Fibroblast of the conjunctiva (primary cell): Measurements from ENCODE around the gene TMEM259.

ENCODE experiments used
- DNase-seq: peaks from one replicate; pipeline ENCODE4 v3.0.0-alpha.2; 2010; ENCODE audit warnings: low read depth

TMEM259 gene

GRCh38 chr19:1016647-1017114 is 4.2 kb downstream of the TMEM259 start:
- DNase-seq = no peak

GRCh38 chr19:1015782-1016646 is 4.9 kb downstream of the TMEM259 start:
- no peak for DNase-seq

DNA sequence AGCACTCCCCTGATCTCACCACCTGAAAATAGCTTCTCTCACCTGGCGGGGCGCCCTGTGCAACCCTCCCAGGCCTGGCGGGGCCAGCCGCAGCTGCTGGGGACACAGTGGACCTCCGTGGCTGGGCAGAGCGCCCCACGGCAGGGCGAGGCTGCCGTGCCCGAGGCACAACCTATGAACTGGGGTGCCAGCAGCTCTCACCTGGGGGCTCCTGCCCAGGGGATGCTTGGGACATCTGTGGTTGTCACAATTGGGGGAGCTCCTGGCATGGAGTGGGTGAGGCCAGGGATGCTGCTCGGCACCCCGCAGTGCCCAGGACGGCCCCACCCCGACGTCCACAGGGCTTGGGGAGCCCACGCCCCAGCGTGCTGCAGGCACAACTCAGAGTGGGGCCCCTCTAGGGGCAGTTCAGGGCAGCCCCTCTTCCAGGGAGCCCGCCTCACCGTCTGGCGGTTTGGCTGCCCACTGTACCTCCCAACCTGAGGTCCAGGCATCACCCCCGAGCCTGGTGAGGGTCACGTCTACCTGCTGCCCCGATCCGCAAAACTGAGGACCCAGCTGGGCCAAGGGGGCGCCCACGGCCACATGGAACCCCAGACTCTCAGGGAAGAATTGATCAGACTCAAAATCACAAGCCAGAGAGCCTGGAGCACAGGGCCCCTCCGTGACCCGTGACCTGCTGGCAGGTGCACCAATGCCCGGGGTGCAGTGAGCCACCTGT is 5.7 kb downstream of the TMEM259 start:
- no peak for DNase-seq

DNA sequence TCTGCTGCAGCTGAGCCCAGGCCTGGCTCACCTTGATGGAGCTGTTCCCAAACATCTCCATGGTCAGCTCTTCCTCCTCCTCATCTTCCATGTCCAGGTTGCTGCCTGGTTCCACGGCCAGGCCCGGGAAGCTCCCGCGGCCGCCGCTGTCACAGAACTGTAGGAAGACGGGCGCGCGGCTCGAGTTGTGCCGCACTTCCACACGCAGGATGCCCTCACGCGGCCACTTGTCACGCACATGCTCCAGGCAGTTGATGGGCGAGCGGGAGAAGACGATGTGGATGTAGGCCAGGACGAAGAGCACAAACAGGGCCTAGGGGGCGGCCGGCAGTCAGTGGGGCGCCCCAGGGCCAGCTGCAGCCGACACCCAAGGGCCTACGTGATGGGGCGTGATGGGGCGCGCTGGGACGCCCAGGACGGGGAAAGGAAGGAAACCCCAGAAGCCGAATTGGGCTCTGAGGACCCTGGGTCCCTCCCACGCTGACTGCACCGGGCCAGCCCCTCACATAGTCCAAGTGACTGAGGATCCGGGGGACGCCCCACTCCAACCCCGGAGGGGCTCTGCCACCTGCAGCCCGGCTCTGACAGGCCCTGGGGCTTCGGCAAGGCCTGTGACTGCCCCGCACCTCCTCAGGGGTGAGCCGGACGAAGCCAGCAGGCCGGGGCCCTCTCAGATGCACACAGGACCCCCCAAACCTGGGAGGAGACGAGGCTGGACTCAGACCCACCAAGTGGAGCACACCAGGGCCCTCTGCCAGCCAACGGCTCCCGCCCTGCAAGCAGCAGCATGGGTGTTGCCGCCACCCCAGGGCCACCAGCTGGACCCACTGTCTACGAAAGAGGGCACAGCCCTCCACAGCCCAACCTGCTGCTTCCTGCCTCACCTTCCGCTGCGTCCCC is 6.5 kb downstream of the TMEM259 start:
- no peak for DNase-seq

GRCh38 chr19:1013218-1013617 is 7.7 kb downstream of the TMEM259 start:
- no peak for DNase-seq

- no peak for DNase-seq
Observed at GRCh38 chr19:1012334-1012733, 8.6 kb downstream of the TMEM259 start.

GRCh38 chr19:1011831-1012333 is 9.0 kb downstream of the TMEM259 start:
- no peak for DNase-seq

DNA sequence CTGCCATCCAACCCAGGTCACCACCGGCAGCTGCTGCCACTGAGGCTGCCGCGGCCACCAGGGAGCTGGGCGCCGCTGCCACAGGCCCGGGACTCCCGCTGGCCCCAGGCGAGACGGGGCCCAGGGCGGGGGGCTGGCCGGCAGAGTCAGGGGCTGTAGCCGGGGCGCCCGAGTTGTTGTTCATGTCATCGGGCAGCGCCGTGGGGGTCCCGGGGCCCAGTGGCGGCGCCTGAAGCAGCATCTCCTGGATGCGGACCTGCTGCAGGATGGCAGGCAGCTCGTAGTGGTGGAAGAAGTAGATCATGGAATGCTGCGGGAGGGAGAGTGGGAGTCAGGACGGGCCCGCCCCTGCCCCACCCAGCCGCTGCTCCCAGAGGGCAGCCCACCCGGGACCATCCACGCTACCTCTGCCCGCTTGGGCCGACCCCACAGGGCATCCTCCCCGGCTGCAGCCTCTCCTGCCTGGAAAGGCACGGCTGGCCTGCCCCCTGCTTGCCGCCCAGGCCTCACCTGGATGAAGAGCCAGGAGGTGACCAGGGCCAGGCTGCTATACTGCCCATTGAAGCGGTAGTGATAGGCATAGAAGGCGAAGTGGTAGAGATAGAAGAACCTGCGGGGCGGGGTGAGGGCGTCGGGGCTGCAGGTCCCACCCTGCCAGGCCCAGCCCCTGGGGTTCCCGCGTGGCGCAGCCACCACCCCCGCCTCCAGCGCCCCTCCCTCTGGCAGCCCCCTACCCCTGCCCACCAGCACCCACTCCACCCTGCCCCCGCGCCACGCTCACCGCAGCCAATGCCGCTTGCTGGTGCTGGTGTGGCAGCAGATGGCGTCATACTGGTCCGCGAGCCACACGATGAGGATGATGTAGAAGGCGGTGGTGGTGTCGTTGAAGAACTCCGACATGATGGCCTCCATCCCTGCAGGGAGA is 10.1 kb downstream of the TMEM259 start:
- no peak for DNase-seq

DNA sequence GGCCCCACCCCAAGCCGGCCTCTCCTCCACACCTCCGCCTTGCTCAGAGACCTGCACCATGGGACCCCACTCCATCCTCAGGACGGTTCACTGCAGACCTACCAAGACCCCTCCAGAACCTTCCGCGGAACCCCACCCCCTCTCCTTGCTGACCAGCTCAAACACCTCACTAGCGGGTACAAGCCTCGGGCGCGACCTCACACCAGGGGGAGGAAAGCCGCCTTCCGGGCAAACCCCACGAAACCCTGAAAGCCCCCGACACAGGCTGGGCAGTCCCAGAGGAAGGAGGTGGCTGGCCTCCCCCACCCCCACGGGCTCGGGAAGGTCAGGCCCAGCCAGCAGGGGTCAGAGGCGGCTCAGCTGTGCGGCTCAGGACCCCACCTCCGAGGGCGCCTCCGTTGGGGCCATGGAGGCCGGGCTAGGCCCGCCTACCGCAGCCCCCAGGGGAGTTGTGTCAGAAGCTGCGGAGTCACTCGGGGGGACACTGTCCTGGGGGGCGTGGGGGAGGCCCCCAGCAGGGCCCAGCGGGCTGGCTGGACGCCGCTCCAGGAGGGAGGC is 10.9 kb downstream of the TMEM259 start:
- DNase-seq = no peak

GRCh38 chr19:1009041-1009980 is 11.6 kb downstream of the TMEM259 start:
- DNase-seq = no peak

DNA sequence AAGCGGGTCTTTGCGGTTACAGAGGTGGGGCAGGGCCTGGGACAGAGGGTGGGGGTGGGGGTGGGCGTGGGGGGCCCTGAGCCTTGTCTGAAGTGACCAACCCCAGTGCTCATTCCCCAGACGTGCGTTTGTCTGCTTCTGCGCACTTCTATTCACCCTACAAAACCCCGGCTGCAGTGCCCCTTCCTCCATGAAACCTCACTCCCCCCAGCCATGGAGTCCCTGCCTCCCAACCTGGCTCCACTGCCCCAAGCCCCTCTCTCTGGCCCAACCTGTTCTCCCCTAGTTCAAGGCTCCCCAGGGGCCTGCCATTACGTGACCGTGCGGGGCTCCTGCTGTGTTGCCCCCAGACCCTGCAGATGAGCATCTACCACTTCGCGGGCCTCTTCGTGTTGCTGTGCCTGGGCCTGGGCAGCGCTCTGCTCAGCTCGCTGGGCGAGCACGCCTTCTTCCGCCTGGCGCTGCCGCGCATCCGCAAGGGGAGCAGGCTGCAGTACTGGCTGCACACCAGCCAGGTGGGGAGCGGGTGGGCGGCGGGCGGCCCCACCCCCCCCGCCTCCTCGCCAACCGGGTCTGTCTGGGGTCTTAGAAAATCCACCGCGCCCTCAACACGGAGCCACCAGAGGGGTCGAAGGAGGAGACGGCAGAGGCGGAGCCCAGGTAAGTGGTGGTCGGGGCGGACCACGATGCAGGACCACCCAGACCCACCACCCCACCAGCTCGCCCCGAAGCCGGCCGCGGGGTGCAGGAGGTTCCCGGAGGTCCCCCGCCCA is 12.5 kb downstream of the TMEM259 start:
- no peak for DNase-seq

DNA sequence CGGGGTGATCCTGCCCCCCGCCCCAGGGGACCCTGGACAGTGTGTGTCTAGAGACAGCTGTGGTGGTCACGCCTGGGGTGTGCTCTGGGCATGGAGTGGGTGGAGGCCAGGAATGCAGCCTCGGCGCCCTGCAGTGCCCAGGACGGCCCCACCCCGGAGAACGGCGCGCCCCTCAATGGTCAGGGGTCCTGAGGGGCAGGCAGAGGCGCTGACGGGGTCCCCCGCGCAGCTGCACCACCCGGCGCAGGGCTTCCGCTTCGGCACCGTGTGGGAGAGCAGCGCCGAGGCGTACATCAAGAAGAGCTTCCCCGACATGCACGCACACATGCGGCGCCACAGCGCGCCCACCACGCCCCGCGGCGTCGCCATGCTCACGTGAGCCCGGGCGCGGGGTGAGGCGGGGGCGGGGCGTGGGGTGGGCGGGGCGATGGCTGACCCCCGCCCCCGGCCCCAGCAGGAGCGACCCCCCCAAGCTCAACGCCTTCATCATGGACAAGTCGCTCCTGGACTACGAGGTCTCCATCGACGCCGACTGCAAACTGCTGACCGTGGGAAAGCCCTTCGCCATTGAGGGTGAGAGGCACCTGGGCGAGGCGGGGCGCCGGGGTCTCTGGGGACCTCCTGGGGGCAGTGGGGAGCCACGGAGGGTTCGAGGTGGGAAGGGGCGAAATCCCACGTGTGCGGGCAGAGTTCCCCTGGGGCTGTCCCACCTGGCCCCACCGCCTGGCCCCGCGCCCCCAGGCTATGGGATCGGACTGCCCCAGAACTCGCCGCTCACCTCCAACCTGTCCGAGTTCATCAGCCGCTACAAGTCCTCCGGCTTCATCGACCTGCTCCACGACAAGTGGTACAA is 13.3 kb downstream of the TMEM259 start:
- DNase-seq = no peak

GRCh38 chr19:1006711-1007398 is 14.1 kb downstream of the TMEM259 start:
- DNase-seq = no peak

DNA sequence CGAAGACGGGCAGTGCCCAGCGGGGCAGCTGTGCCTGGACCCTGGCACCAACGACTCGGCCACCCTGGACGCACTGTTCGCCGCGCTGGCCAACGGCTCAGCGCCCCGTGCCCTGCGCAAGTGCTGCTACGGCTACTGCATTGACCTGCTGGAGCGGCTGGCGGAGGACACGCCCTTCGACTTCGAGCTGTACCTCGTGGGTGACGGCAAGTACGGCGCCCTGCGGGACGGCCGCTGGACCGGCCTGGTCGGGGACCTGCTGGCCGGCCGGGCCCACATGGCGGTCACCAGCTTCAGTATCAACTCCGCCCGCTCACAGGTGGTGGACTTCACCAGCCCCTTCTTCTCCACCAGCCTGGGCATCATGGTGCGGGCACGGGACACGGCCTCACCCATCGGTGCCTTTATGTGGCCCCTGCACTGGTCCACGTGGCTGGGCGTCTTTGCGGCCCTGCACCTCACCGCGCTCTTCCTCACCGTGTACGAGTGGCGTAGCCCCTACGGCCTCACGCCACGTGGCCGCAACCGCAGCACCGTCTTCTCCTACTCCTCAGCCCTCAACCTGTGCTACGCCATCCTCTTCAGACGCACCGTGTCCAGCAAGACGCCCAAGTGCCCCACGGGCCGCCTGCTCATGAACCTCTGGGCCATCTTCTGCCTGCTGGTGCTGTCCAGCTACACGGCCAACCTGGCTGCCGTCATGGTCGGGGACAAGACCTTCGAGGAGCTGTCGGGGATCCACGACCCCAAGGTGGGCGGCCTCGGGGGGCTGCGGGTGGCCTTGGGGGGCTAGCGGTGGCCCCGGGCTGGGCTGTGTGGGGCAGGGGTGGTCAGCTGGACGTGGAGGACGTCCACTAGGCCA is 15.9 kb downstream of the TMEM259 start:
- no peak for DNase-seq

- no peak for DNase-seq
Observed at GRCh38 chr19:1004204-1004802, 16.6 kb downstream of the TMEM259 start.

- DNase-seq = no peak
Observed at GRCh38 chr19:1003283-1003682, 17.6 kb downstream of the TMEM259 start.
